ENCODE results near the gene PIH1D1. TPM values are rescaled to one million over a fixed set of nuclear protein-coding genes. Genes with fewer than 3 reads are reported as not detected.
A peak's percentile ranks its signal among the peaks of the same experiment; 100 is the strongest.

PIH1D1 gene
- total and polyA plus RNA-seq, 2 of the 8 experiments (the other 6 are each of a cell fraction or from before 2014, with no cell fraction given), result 146 to 195 TPM

DNA sequence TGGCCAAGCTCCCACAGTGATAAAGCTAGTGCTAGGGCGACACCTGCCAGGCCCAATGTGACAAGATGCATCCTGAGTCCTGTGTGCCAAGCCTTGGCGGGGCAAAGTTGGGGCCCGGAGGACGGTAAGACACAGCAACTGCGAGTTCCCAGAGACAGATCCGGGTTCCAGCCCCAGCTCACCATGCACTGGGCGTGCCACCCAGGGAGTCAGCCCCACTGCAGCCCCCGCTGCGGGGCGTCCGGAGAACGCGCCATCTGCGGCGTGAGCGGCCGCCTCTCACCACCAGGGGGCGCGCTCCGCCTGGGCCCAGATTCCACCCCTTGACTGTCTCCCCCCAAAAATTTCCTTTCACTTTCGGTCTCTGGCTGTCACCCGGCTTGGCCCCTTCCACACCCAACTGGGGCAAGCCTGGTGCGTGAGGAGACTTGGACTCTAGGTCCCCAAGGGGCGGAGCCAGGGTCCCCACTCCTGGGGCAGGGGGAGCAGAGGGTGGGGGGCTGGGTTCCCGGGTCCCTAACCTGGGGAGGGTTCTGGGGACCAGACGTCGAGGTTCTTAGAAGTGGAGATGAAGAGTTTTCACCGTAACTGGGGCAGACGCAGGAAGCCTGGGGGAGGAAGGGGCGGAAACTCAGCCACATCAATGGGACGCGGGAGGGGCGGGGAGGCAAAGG lies 22.4 kb upstream of the PIH1D1 start, which contains the start of gene FLT3LG:
Gene FLT3LG (plus strand): TSS at position 348 of the 674 bp plus-strand sequence. CDS start 425 bp downstream, outside the sequence.
- no peak within 1 kb of the TSS for H3K14ac ChIP-seq (ENCODE audit: insufficient read length)
- no peak for FAIRE-seq
- H3K56ac ChIP-seq (replicated peaks; ENCODE audit: insufficient read length, low read depth, low read length), result no peak within 1 kb of the TSS
- no peak within 1 kb of the TSS for H4K91ac ChIP-seq (replicated peaks; ENCODE audit: insufficient read length, low read length)
- H4K8ac ChIP-seq (ENCODE audit: extremely low read depth, insufficient read depth, low read length), result no peak within 1 kb of the TSS; the same call in 1 of the 2 replicates
- H3K27ac ChIP-seq (ENCODE audit: low read depth, low read length), result no peak within 1 kb of the TSS
- H3K4me1 ChIP-seq (replicated peaks in 1 of 4; ENCODE audit: control insufficient read depth in 3 of 4, insufficient read depth in 4 of 4, low read length in 3 of 4), result peaks cover 0 to 5% (median under 1%) of the 10 kb centered on the region in 4 experiments; a peak in 3 of 7 replicates
- peak within 1 kb of the TSS in 2 of 4 experiments; percentile 10 to 58; a peak in 3 of 8 replicates for H3K4me3 ChIP-seq (ENCODE audit: extremely low read depth in 1 of 4, insufficient read depth in 2 of 4, low read depth in 3 of 4, low read length in 4 of 4)
- H2BK15ac ChIP-seq (ENCODE audit: low read length), result peak within 1 kb of the TSS; percentile 81; the same call in 1 of the 2 replicates
- CTCF ChIA-PET (ENCODE audit: partially characterized antibody), result interaction anchor here (0.7 to 3.5 kb wide), 13 partner anchors 8 to 165 kb away, joined by 3 to 28 read pairs (median 6); partner anchors contain the start of gene ALDH16A1
- no peak within 1 kb of the TSS for H4K5ac ChIP-seq (ENCODE audit: insufficient read length, low read depth, low read length)
- H2BK120ac ChIP-seq (replicated peaks; ENCODE audit: low read depth, low read length), result no peak within 1 kb of the TSS
- POLR2A ChIA-PET (ENCODE audit: partially characterized antibody), result interaction anchor here (0.6 to 6.8 kb wide), 8 partner anchors 11 to 918 kb away, joined by 4 to 50 read pairs (median 6); partner anchors contain the start of genes ALDH16A1, PIH1D1 and RPS11
- WGBS, 2 experiments (ENCODE audit: extremely low coverage in 1 of 2, insufficient coverage in 1 of 2, insufficient read length in 1 of 2, insufficient replicate concordance in 2 of 2, low coverage in 1 of 2, low lambda C conversion rate in 2 of 2, missing lambda C conversion rate in 1 of 2), result 12% methylated on average over 21 of the region's 33 CpGs; no CpG with 5 or more reads in 1 of the 2 experiments
- no peaks in the 10 kb centered on the region; the same call in 1 of the 2 replicates for H3K23me2 ChIP-seq (ENCODE audit: low read depth, low read length)
- H2BK5ac ChIP-seq (ENCODE audit: low read depth, low read length), result no peak within 1 kb of the TSS; the same call in 1 of the 2 replicates
- H3K9ac ChIP-seq (replicated peaks in 1 of 4; ENCODE audit: extremely low read depth in 1 of 4, low read depth in 3 of 4, low read length in 3 of 4), result no peak within 1 kb of the TSS
- peak within 1 kb of the TSS; percentile 83 for H3K18ac ChIP-seq (ENCODE audit: extremely low read depth, low read length)
- peak in 1 of 2 experiments; percentile 90 for DNase-seq (ENCODE audit: low read depth in 1 of 2, low spot score in 2 of 2)
- H2AFZ ChIP-seq (ENCODE audit: low read length), result no peak within 1 kb of the TSS
- no peak within 1 kb of the TSS for H2BK20ac ChIP-seq (ENCODE audit: low read length)
- H3K79me1 ChIP-seq (ENCODE audit: low read depth, low read length), result no peaks in the 10 kb centered on the region
- peaks cover 0 to 2% (median 0%) of the 10 kb centered on the region in 4 experiments; a peak in 2 of 8 replicates for H3K36me3 ChIP-seq (ENCODE audit: control insufficient read depth in 2 of 4, insufficient read depth in 4 of 4, low read length in 3 of 4)
- H4K20me1 ChIP-seq (replicated peaks in 1 of 2; ENCODE audit: control insufficient read depth in 1 of 2, insufficient read depth in 2 of 2, low read length in 2 of 2), result no peaks in the 10 kb centered on the region
- H3K79me2 ChIP-seq (ENCODE audit: control insufficient read depth in 1 of 2, insufficient read depth in 2 of 2, low read length in 2 of 2), result no peaks in the 10 kb centered on the region
- no peak within 1 kb of the TSS for H3K23ac ChIP-seq (ENCODE audit: insufficient read length)
- peak within 1 kb of the TSS; percentile 9 to 48 for H3K4me2 ChIP-seq (ENCODE audit: insufficient read depth in 1 of 2, low read depth in 2 of 2, low read length in 2 of 2)
- no peak within 1 kb of the TSS for H3K4ac ChIP-seq (replicated peaks; ENCODE audit: insufficient read length, low read depth, low read length)
- H3K27me3 ChIP-seq (replicated peaks in 1 of 4; ENCODE audit: control insufficient read depth in 3 of 4, extremely low read depth in 1 of 4, insufficient read depth in 3 of 4, low read length in 3 of 4), result peaks cover 0 to 5% (median 0%) of the 10 kb centered on the region in 4 experiments; a peak in 4 of 7 replicates
- peak within 1 kb of the TSS; percentile 50; the same call in 1 of the 2 replicates for H2BK12ac ChIP-seq (ENCODE audit: low read depth, low read length)
- no peaks in the 10 kb centered on the region; a peak in 1 of 4 replicates for H3K9me3 ChIP-seq (ENCODE audit: insufficient read depth in 2 of 2, low read depth in 1 of 2, low read length in 1 of 2)
- 0 out of 2 replicates have a peak within 1 kb of the TSS, but pooled peaks have one; percentile 53 for H2AK5ac ChIP-seq (ENCODE audit: low read depth, low read length)
- TF ChIP-seq GABPA (IDR thresholded peaks at IDR 0.05; ENCODE audit: borderline replicate concordance, insufficient read depth, low read length) (0 out of 2 replicates have a peak, but pooled peaks have one; percentile 35), CREB1 (IDR thresholded peaks at IDR 0.05) (peak; percentile 64), CBX5 (IDR thresholded peaks at IDR 0.05; ENCODE audit: low read depth, low read length) (no peak), TEAD4 (IDR thresholded peaks at IDR 0.05; ENCODE audit: low read depth, low read length) (peak; percentile 73), EP300 (IDR thresholded peaks at IDR 0.05; ENCODE audit: borderline replicate concordance in 1 of 2, low read depth in 2 of 2, low read length in 2 of 2) (no peak), YY1 (IDR thresholded peaks at IDR 0.05; ENCODE audit: low read depth, low read length) (peak; percentile 44; the same call in 1 of the 2 replicates)
- TF ChIP-seq, protein P1, sequence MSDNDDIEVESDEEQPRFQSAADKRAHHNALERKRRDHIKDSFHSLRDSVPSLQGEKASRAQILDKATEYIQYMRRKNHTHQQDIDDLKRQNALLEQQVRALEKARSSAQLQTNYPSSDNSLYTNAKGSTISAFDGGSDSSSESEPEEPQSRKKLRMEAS (IDR thresholded peaks at IDR 0.05), result peak; percentile 60; the same call in 1 of the 2 replicates
- TF ChIP-seq, protein P2, sequence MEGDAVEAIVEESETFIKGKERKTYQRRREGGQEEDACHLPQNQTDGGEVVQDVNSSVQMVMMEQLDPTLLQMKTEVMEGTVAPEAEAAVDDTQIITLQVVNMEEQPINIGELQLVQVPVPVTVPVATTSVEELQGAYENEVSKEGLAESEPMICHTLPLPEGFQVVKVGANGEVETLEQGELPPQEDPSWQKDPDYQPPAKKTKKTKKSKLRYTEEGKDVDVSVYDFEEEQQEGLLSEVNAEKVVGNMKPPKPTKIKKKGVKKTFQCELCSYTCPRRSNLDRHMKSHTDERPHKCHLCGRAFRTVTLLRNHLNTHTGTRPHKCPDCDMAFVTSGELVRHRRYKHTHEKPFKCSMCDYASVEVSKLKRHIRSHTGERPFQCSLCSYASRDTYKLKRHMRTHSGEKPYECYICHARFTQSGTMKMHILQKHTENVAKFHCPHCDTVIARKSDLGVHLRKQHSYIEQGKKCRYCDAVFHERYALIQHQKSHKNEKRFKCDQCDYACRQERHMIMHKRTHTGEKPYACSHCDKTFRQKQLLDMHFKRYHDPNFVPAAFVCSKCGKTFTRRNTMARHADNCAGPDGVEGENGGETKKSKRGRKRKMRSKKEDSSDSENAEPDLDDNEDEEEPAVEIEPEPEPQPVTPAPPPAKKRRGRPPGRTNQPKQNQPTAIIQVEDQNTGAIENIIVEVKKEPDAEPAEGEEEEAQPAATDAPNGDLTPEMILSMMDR (IDR thresholded peaks at IDR 0.05; ENCODE audit: control extremely low read depth in 1 of 3, insufficient read depth in 1 of 3, low read depth in 1 of 3, low read length in 3 of 3), result peak; percentile 86 to 92 (median 88)

Measured in H1 (cell line).